ENCODE results near the gene TADA3.
A peak's percentile ranks its signal among the peaks of the same experiment; 100 is the strongest.

DNA sequence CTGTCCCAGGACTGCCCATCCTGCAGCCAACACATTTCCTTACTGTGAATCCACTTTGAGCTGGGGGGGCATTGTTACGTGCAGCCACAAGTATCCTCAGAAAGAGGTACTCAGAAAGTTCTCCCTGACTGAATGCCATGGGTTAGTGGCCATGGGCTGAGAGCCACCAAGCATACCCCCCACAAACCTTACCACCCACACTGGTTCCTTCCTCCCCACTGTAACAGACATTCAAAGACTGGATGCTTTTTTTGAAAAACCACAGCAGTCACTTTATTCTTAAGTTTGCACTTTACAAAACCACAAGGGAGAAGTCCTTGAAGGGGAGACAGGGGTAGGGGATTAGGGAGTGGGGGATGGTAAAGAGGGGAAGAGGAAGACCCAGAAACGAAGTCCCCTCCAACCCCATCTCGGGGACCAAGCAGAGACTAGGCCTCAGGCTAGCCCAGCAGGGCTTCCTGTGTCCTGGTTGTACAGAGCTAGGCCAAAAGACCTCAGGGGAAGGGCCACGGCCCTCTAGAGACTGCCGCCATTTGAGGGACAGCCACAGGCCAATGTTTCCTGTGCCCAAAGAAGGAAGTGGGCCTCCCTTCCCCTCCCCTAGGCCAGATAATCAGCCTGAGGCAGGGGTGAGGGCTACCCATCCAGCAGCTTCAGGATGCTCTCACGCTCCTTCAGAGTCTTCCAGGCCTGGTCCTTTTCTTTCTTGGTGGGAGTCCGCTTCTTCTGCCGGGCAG is 12.4 kb downstream of the TADA3 start:
- TF ChIP-seq POLR2AphosphoS5 (IDR thresholded peaks at IDR 0.05) (peak in 2 of 3 donors; percentile 57 to 59), POLR2A (IDR thresholded peaks at IDR 0.05) (no peak)
- TF ChIP-seq, protein P1, sequence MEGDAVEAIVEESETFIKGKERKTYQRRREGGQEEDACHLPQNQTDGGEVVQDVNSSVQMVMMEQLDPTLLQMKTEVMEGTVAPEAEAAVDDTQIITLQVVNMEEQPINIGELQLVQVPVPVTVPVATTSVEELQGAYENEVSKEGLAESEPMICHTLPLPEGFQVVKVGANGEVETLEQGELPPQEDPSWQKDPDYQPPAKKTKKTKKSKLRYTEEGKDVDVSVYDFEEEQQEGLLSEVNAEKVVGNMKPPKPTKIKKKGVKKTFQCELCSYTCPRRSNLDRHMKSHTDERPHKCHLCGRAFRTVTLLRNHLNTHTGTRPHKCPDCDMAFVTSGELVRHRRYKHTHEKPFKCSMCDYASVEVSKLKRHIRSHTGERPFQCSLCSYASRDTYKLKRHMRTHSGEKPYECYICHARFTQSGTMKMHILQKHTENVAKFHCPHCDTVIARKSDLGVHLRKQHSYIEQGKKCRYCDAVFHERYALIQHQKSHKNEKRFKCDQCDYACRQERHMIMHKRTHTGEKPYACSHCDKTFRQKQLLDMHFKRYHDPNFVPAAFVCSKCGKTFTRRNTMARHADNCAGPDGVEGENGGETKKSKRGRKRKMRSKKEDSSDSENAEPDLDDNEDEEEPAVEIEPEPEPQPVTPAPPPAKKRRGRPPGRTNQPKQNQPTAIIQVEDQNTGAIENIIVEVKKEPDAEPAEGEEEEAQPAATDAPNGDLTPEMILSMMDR (IDR thresholded peaks at IDR 0.05 in 8 of 11, conservative IDR thresholded peaks at IDR 0.05 in 3 of 11): no peak
